H1 (cell line): Measurements from ENCODE around the gene B3GNT2.

Experiments
- CREB1 ChIP-seq: IDR thresholded peaks from 2 replicates; pipeline ENCODE4 v1.6.1; 2012; ENCODE audit warnings: inconsistent platforms
- EP300 ChIP-seq, 2 experiments: IDR thresholded peaks; 1 replicate in 1 of 2; 2 replicates in 1 of 2; pipeline ENCODE4 v1.6.1; 2011 to 2012; ENCODE audit warnings: low read depth in 2 of 2, low read length in 2 of 2, mild to moderate bottlenecking in 2 of 2, borderline replicate concordance in 1 of 2, inconsistent platforms in 1 of 2, moderate library complexity in 1 of 2
- JUND ChIP-seq: IDR thresholded peaks from 2 replicates; pipeline ENCODE4 v1.6.1; 2011; ENCODE audit warnings: mild to moderate bottlenecking, improper control_type of control experiment, low read length
- KDM1A ChIP-seq: fragments of 200-600, 300-600 bp; sonication (generic); IDR thresholded peaks from 2 replicates; pipeline ENCODE4 v1.7.1; 2016; ENCODE audit warnings: mild to moderate bottlenecking, low read length, borderline replicate concordance
- MAX ChIP-seq: IDR thresholded peaks from 2 replicates; pipeline ENCODE4 v1.6.1; 2012; ENCODE audit warnings: inconsistent platforms
- POLR2A ChIP-seq, 2 experiments: IDR thresholded peaks; 1 replicate in 1 of 2; 2 replicates in 1 of 2; pipeline ENCODE4 v1.6.1; 2011; ENCODE audit warnings: low read depth in 2 of 2, low read length in 2 of 2, mild to moderate bottlenecking in 2 of 2; ENCODE audit errors: control extremely low read depth in 1 of 2
- SAP30 ChIP-seq: fragments of 300-600 bp; sonication (generic); IDR thresholded peaks from 2 replicates; pipeline ENCODE4 v1.7.1; 2012; ENCODE audit warnings: low read length, moderate library complexity, mild to moderate bottlenecking, inconsistent platforms; ENCODE audit not compliant: insufficient read depth, insufficient replicate concordance
- TF ChIP-seq, protein P1 (sequence below): IDR thresholded peaks from 2 replicates; pipeline ENCODE4 v1.6.1; 2011; ENCODE audit warnings: low read length, improper control_type of control experiment
- TF ChIP-seq, protein P2 (sequence below), 3 experiments: IDR thresholded peaks; 1 replicate in 2 of 3; 2 replicates in 1 of 3; pipeline versions ENCODE4 v1.5.1 to v1.6.1; 2011; ENCODE audit warnings: low read length in 3 of 3, mild to moderate bottlenecking in 3 of 3, inconsistent platforms in 2 of 3, low read depth in 1 of 3, moderate library complexity in 1 of 3; ENCODE audit not compliant: insufficient read depth in 1 of 3; ENCODE audit errors: control extremely low read depth in 1 of 3
- TF ChIP-seq, protein P3 (sequence below): IDR thresholded peaks from 2 replicates; pipeline ENCODE4 v1.6.1; 2012; ENCODE audit warnings: low read length, inconsistent platforms

GRCh38 chr2:62263076-62263715, 67.3 kb downstream of the B3GNT2 start:
- TF ChIP-seq SAP30: no peak
- no peak for TF ChIP-seq POLR2A (IDR thresholded peaks at IDR 0.05; ENCODE audit: control extremely low read depth in 1 of 2, low read depth in 2 of 2, low read length in 2 of 2)
- TF ChIP-seq, protein P1, sequence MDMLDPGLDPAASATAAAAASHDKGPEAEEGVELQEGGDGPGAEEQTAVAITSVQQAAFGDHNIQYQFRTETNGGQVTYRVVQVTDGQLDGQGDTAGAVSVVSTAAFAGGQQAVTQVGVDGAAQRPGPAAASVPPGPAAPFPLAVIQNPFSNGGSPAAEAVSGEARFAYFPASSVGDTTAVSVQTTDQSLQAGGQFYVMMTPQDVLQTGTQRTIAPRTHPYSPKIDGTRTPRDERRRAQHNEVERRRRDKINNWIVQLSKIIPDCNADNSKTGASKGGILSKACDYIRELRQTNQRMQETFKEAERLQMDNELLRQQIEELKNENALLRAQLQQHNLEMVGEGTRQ: no peak
- TF ChIP-seq, protein P2, sequence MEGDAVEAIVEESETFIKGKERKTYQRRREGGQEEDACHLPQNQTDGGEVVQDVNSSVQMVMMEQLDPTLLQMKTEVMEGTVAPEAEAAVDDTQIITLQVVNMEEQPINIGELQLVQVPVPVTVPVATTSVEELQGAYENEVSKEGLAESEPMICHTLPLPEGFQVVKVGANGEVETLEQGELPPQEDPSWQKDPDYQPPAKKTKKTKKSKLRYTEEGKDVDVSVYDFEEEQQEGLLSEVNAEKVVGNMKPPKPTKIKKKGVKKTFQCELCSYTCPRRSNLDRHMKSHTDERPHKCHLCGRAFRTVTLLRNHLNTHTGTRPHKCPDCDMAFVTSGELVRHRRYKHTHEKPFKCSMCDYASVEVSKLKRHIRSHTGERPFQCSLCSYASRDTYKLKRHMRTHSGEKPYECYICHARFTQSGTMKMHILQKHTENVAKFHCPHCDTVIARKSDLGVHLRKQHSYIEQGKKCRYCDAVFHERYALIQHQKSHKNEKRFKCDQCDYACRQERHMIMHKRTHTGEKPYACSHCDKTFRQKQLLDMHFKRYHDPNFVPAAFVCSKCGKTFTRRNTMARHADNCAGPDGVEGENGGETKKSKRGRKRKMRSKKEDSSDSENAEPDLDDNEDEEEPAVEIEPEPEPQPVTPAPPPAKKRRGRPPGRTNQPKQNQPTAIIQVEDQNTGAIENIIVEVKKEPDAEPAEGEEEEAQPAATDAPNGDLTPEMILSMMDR (IDR thresholded peaks at IDR 0.05; ENCODE audit: control extremely low read depth in 1 of 3, insufficient read depth in 1 of 3, low read depth in 1 of 3, low read length in 3 of 3): no peak
- no peak for TF ChIP-seq EP300 (IDR thresholded peaks at IDR 0.05; ENCODE audit: borderline replicate concordance in 1 of 2, low read depth in 2 of 2, low read length in 2 of 2)
- TF ChIP-seq, protein P3, sequence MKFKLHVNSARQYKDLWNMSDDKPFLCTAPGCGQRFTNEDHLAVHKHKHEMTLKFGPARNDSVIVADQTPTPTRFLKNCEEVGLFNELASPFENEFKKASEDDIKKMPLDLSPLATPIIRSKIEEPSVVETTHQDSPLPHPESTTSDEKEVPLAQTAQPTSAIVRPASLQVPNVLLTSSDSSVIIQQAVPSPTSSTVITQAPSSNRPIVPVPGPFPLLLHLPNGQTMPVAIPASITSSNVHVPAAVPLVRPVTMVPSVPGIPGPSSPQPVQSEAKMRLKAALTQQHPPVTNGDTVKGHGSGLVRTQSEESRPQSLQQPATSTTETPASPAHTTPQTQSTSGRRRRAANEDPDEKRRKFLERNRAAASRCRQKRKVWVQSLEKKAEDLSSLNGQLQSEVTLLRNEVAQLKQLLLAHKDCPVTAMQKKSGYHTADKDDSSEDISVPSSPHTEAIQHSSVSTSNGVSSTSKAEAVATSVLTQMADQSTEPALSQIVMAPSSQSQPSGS: no peak
- no peak for TF ChIP-seq MAX
- no peak for TF ChIP-seq KDM1A
- TF ChIP-seq JUND: no peak
- TF ChIP-seq CREB1: no peak
